Measurements from ENCODE around the gene PLA2G4B.

Gene PLA2G4B

GRCh38 chr15:41871175-41871905 is 32.7 kb downstream of the PLA2G4B start:
- no peaks in the 10 kb centered on the region for H3K36me3 ChIP-seq (ENCODE audit: control insufficient read depth in 2 of 2, insufficient read depth in 2 of 2, low read length in 2 of 2)
- H3K27ac ChIP-seq (ENCODE audit: low read length): no peak overlapping the region

DNA sequence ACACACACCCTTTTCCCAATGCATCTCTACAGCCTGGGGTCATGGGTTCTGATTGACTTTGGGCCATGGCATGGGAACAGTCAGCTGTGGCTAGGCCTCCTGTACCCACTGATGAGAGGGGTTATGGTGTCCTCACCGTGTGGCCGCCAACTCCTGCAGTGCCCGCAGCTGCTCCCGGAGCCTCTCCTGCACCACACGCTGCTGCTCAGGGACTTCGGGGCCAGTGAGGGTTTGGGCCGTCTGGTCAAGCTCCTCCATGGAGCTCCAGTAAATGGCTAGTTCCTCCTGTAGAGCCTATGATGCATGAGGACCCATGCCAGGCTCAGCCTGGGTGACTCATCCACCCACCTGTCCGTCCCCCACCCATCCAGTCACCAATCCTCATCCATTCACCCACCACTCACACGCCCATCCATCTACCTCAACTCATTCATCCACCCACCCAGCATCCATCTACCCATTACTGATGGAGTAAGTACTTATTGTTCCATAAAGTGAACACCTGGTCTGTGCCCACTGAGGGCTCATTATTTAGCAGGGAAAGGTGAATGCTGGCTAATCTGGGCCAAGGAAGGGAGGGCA is 33.6 kb downstream of the PLA2G4B start:
- Histone ChIP-seq H3K4me3 (ENCODE audit: low read length in 2 of 2) (no peak overlapping the region), H3K27me3 (ENCODE audit: control insufficient read depth in 1 of 2, insufficient read depth in 2 of 2, low read length in 2 of 2) (no peaks in the 10 kb centered on the region), H3K9me3 (ENCODE audit: control insufficient read depth in 2 of 2, low read length in 2 of 2) (no peaks in the 10 kb centered on the region), H3K36me3 (ENCODE audit: control insufficient read depth in 2 of 2, insufficient read depth in 2 of 2, low read length in 2 of 2) (no peaks in the 10 kb centered on the region), H3K9ac (ENCODE audit: low read length in 2 of 2) (no peak overlapping the region), H3K4me1 (ENCODE audit: control insufficient read depth, insufficient read depth, low read length) (no peaks in the 10 kb centered on the region), H3K27ac (ENCODE audit: low read length) (no peak overlapping the region)

More at GRCh38 chr15:41871175-41871905, 32.7 kb downstream of the PLA2G4B start:
- H3K4me3 ChIP-seq (ENCODE audit: low read length in 2 of 2): no peak overlapping the region
- H3K27me3 ChIP-seq (ENCODE audit: control insufficient read depth in 1 of 2, insufficient read depth in 2 of 2, low read length in 2 of 2): no peaks in the 10 kb centered on the region
- H3K9me3 ChIP-seq (ENCODE audit: control insufficient read depth in 2 of 2, low read length in 2 of 2): no peaks in the 10 kb centered on the region
- no peak overlapping the region for H3K9ac ChIP-seq (ENCODE audit: low read length in 2 of 2)
- no peaks in the 10 kb centered on the region for H3K4me1 ChIP-seq (ENCODE audit: control insufficient read depth, insufficient read depth, low read length)

DNA sequence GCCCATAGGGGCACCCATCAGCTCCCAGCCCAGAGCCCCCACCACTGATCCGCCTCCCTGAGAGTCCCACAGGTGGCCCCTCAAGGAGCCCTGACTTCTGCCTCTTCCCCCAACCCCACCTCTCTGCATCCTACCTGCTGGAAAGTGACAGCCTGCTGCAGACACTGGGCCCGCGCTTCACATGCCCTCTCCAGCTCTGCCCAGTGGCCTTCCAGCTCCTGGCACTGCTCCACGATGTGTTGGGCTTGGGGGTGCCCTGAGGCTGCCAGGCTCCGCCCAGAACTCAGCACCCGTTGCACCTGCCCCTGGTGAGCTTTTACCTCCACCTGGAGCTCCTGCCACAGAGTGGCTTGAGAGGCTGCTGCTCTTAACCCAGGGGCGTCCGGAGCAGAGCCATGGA is 35.1 kb downstream of the PLA2G4B start:
- Histone ChIP-seq H3K9ac (ENCODE audit: low read length in 2 of 2) (no peak overlapping the region), H3K27ac (ENCODE audit: low read length) (no peak overlapping the region), H3K27me3 (ENCODE audit: control insufficient read depth in 1 of 2, insufficient read depth in 2 of 2, low read length in 2 of 2) (no peaks in the 10 kb centered on the region), H3K9me3 (ENCODE audit: control insufficient read depth in 2 of 2, low read length in 2 of 2) (no peaks in the 10 kb centered on the region), H3K36me3 (ENCODE audit: control insufficient read depth in 2 of 2, insufficient read depth in 2 of 2, low read length in 2 of 2) (no peaks in the 10 kb centered on the region), H3K4me1 (ENCODE audit: control insufficient read depth, insufficient read depth, low read length) (no peaks in the 10 kb centered on the region), H3K4me3 (ENCODE audit: low read length in 2 of 2) (no peak overlapping the region)

DNA sequence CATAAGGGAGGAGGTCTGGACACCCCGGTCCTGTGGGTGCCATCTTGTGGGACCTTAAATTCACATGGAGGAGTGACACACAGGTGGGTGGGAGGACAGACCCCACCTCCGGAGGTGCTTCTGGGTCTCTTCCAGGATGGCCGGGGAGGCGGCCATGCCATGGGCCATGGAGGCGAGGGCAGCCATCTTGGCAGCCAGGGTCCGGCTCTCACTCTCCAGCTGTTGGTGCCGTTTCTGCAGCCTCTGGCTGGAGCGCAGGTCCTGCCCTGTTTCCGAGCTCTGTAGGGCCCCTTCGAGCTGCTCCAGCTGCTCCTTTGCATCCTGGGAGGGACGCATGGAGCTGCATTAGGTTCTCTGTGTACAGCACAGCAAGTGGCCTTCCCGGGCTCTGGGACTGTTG is 36.1 kb downstream of the PLA2G4B start:
- H3K9me3 ChIP-seq (ENCODE audit: control insufficient read depth in 2 of 2, low read length in 2 of 2): no peaks in the 10 kb centered on the region
- H3K36me3 ChIP-seq (ENCODE audit: control insufficient read depth in 2 of 2, insufficient read depth in 2 of 2, low read length in 2 of 2): no peaks in the 10 kb centered on the region
- no peaks in the 10 kb centered on the region for H3K4me1 ChIP-seq (ENCODE audit: control insufficient read depth, insufficient read depth, low read length)
- H3K27me3 ChIP-seq (ENCODE audit: control insufficient read depth in 1 of 2, insufficient read depth in 2 of 2, low read length in 2 of 2): no peaks in the 10 kb centered on the region
- no peak overlapping the region for H3K9ac ChIP-seq (ENCODE audit: low read length in 2 of 2)
- H3K27ac ChIP-seq (ENCODE audit: low read length): no peak overlapping the region
- H3K4me3 ChIP-seq (ENCODE audit: low read length in 2 of 2): no peak overlapping the region

DNA sequence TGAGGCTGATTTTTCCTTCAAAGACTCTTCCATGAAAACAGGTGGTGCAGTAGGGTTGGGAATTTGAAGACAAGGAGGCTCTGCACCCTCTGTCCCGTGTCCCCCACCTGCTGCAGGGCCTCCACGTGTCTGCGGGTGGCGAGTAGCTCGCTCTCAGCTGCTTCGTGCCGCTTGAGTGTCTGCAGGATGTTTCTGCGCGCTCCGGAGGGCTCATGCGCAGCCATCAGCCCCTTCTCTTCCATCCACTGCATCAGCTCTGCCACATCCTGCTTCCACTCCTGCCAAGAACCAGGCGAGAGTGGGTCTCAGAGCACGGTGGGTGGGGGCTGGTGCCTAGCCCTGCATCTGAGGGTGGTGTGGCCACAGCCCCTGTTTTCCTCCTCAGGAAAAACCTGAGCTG is 37.4 kb downstream of the PLA2G4B start:
- Histone ChIP-seq H3K36me3 (ENCODE audit: control insufficient read depth in 2 of 2, insufficient read depth in 2 of 2, low read length in 2 of 2) (no peaks in the 10 kb centered on the region), H3K27me3 (ENCODE audit: control insufficient read depth in 1 of 2, insufficient read depth in 2 of 2, low read length in 2 of 2) (peaks cover 5% of the 10 kb centered on the region in 2 donors), H3K9ac (ENCODE audit: low read length in 2 of 2) (no peak overlapping the region), H3K4me1 (ENCODE audit: control insufficient read depth, insufficient read depth, low read length) (no peaks in the 10 kb centered on the region), H3K4me3 (ENCODE audit: low read length in 2 of 2) (no peak overlapping the region), H3K9me3 (ENCODE audit: control insufficient read depth in 2 of 2, low read length in 2 of 2) (no peaks in the 10 kb centered on the region), H3K27ac (ENCODE audit: low read length) (no peak overlapping the region)

DNA sequence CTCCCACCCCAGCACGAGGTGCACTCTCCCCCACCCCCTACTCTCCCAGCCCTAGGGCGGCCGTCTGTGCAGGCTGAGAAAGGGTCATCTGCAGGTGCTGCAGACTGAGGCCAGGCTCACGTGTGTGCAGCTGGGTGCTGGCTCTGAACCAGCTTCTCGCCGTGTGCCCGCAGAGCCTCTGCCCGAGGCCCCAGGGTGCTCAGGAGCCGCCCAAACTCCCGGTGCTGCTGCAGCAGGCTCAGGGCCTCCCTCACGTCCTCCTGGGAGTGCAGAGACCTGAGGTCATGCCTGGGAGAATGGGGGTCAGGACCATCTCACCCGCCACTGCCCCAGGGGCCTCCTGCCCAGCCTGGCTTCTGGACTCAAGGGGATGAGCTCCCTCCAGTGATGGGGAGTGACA is 38.0 kb downstream of the PLA2G4B start:
- peaks cover 6 to 12% of the 10 kb centered on the region in 2 donors for H3K27me3 ChIP-seq (ENCODE audit: control insufficient read depth in 1 of 2, insufficient read depth in 2 of 2, low read length in 2 of 2)
- H3K36me3 ChIP-seq (ENCODE audit: control insufficient read depth in 2 of 2, insufficient read depth in 2 of 2, low read length in 2 of 2): no peaks in the 10 kb centered on the region
- no peak overlapping the region for H3K27ac ChIP-seq (ENCODE audit: low read length)
- no peaks in the 10 kb centered on the region for H3K9me3 ChIP-seq (ENCODE audit: control insufficient read depth in 2 of 2, low read length in 2 of 2)
- no peak overlapping the region for H3K4me3 ChIP-seq (ENCODE audit: low read length in 2 of 2)
- H3K4me1 ChIP-seq (ENCODE audit: control insufficient read depth, insufficient read depth, low read length): peaks cover 4% of the 10 kb centered on the region
- no peak overlapping the region for H3K9ac ChIP-seq (ENCODE audit: low read length in 2 of 2)

DNA sequence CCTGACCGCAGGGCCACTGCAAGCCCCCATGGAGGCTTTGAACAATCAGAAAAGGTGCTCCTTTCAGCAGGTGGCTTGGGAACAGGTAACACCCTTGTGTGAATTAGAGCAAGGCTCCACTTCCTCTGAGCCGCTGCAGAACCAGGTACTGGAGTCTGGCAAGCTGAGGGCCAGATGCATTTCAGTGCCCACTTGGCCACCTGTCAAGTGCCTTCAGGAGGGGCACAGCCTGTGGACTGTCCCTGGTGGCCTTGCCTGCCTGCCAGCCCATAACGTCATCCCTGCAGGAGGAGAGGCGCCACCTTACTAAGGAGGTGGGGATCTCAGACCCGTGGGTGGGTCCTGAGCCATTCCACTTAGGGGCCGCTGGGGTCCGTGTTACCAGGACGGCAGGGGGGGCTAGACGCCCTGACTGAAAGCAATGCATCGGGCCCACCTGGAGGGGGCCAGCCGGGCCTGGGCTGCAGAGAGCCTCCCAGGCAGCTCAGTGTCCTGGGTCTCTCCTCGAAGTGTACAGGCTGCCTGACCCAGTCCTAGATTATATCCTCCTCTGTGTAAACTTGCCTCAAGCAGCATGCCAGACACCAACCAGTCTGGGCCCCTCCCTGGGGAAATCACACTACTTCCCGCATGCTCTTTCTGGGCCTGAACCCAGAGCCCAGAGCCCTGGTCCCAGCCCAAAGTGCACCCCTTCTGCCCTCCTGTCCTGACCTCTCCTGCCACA is 39.1 kb downstream of the PLA2G4B start:
- no peak overlapping the region for H3K27ac ChIP-seq (ENCODE audit: low read length)
- no peak overlapping the region for H3K4me3 ChIP-seq (ENCODE audit: low read length in 2 of 2)
- H3K27me3 ChIP-seq (ENCODE audit: control insufficient read depth in 1 of 2, insufficient read depth in 2 of 2, low read length in 2 of 2): peaks cover 6 to 12% of the 10 kb centered on the region in 2 donors
- H3K4me1 ChIP-seq (ENCODE audit: control insufficient read depth, insufficient read depth, low read length): peaks cover 12% of the 10 kb centered on the region
- H3K9ac ChIP-seq (ENCODE audit: low read length in 2 of 2): no peak overlapping the region
- H3K36me3 ChIP-seq (ENCODE audit: control insufficient read depth in 2 of 2, insufficient read depth in 2 of 2, low read length in 2 of 2): no peaks in the 10 kb centered on the region
- no peaks in the 10 kb centered on the region for H3K9me3 ChIP-seq (ENCODE audit: control insufficient read depth in 2 of 2, low read length in 2 of 2)

DNA sequence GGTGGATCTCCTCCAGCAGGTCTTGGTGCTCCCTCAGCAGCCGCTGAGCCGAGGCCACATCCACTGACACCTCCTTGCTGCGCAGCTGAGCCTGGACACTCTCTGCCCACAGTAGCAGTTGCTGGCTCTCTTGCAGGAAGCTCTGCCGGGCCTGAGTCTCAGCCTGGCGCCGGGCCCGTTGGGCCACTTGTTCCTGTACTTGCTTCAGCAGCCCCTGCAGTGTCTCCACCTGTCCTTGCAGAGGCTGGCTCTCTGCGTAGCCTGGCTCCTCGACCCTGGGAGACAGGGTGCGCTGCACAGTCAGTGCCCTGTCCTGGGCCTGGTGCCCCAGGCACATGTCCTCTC is 39.7 kb downstream of the PLA2G4B start:
- Histone ChIP-seq H3K4me3 (ENCODE audit: low read length in 2 of 2) (no peak overlapping the region), H3K9me3 (ENCODE audit: control insufficient read depth in 2 of 2, low read length in 2 of 2) (no peaks in the 10 kb centered on the region), H3K4me1 (ENCODE audit: control insufficient read depth, insufficient read depth, low read length) (peaks cover 14% of the 10 kb centered on the region), H3K27ac (ENCODE audit: low read length) (no peak overlapping the region), H3K36me3 (ENCODE audit: control insufficient read depth in 2 of 2, insufficient read depth in 2 of 2, low read length in 2 of 2) (no peaks in the 10 kb centered on the region), H3K27me3 (ENCODE audit: control insufficient read depth in 1 of 2, insufficient read depth in 2 of 2, low read length in 2 of 2) (peaks cover 6 to 12% of the 10 kb centered on the region in 2 donors), H3K9ac (ENCODE audit: low read length in 2 of 2) (no peak overlapping the region)

DNA sequence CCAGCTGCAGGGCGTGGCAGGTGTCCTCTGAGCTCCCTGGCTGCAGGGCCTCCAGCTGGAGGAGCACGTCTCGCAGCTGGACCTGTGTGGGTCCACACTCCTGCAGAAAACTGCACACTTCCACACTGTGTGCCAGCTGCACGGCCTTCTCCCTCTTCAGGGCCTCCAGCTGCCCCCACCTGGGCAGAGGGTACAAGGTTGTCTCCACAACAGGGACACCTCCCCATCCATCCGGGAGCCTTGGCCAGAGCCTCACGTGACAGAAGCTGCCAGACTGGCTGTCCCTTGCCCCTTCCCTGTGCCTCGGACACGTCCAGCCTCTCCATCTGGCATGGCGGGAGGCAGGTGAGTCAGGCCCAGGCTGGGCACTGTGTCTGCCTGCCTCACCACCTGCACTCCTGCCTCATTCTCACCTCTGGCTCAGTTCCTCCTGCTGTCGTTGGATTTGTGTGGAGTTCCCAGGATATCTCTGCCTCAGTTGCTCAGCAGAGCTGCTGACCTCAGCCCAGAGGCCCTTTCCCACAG is 40.7 kb downstream of the PLA2G4B start:
- Histone ChIP-seq H3K9me3 (ENCODE audit: control insufficient read depth in 2 of 2, low read length in 2 of 2) (no peaks in the 10 kb centered on the region), H3K4me1 (ENCODE audit: control insufficient read depth, insufficient read depth, low read length) (peaks cover 14% of the 10 kb centered on the region), H3K27me3 (ENCODE audit: control insufficient read depth in 1 of 2, insufficient read depth in 2 of 2, low read length in 2 of 2) (peaks cover 6 to 12% of the 10 kb centered on the region in 2 donors), H3K4me3 (ENCODE audit: low read length in 2 of 2) (no peak overlapping the region), H3K36me3 (ENCODE audit: control insufficient read depth in 2 of 2, insufficient read depth in 2 of 2, low read length in 2 of 2) (no peaks in the 10 kb centered on the region), H3K27ac (ENCODE audit: low read length) (no peak overlapping the region), H3K9ac (ENCODE audit: low read length in 2 of 2) (no peak overlapping the region)

DNA sequence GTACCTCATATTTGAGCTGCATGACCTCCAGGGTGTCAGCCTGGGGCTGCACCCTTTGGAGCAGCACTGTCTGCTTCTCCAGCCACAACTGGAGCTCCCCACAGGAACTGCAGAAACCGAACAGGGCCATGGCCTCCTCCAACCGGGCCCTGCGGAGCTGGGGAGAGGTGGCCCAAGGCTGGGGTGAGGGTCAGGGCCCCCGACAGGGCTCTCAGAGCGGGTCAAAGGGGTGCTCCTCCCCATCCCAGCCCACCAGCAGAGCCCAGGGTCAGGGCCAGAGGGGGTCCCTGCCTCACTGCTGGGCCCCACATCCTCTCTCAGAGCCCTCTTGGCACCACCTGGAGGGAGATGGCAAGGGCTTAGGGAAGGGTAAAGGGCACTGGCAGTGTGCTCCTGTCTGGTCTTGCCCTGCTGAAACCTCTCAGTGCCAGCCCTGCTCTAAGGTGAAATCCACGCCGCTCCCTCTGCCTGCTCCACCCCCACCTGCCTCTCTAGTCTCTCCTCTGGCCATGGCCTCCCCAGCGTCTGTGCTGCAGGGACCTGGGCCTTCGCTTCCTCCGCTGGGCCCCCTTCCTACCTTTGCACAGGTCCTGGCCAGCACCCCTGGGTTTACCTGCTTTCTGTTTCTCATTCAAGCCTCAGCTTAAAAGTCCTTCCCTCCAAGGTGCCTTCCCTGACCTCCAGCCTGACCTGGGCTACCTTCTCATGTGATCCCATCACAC is 41.7 kb downstream of the PLA2G4B start:
- no peak overlapping the region for H3K27ac ChIP-seq (ENCODE audit: low read length)
- no peaks in the 10 kb centered on the region for H3K36me3 ChIP-seq (ENCODE audit: control insufficient read depth in 2 of 2, insufficient read depth in 2 of 2, low read length in 2 of 2)
- no peak overlapping the region for H3K4me3 ChIP-seq (ENCODE audit: low read length in 2 of 2)
- peaks cover 6 to 12% of the 10 kb centered on the region in 2 donors for H3K27me3 ChIP-seq (ENCODE audit: control insufficient read depth in 1 of 2, insufficient read depth in 2 of 2, low read length in 2 of 2)
- H3K9ac ChIP-seq (ENCODE audit: low read length in 2 of 2): no peak overlapping the region
- H3K4me1 ChIP-seq (ENCODE audit: control insufficient read depth, insufficient read depth, low read length): peaks cover 14% of the 10 kb centered on the region
- H3K9me3 ChIP-seq (ENCODE audit: control insufficient read depth in 2 of 2, low read length in 2 of 2): no peaks in the 10 kb centered on the region
